ENCODE results near the gene SH3BP1. TPM values are rescaled to one million over a fixed set of nuclear protein-coding genes. Genes with fewer than 3 reads are reported as not detected.

The SH3BP1 gene
- total RNA-seq, 1 donor from 2014 or later = 183 TPM

GRCh38 chr22:37610480-37611129, 28.9 kb upstream of the SH3BP1 start:
- intact Hi-C loops (cut with micrococcal nuclease) = no loop called here

GRCh38 chr22:37611207-37611606, 28.3 kb upstream of the SH3BP1 start:
- intact Hi-C loops (cut with micrococcal nuclease) = no loop called here

GRCh38 chr22:37616201-37617083, 23.0 kb upstream of the SH3BP1 start:
- intact Hi-C loops (cut with micrococcal nuclease) = no loop called here

- intact Hi-C loops (cut with micrococcal nuclease) = no loop called here
Measured at GRCh38 chr22:37617431-37617830, 22.0 kb upstream of the SH3BP1 start.

GRCh38 chr22:37618072-37618656, 21.3 kb upstream of the SH3BP1 start:
- intact Hi-C loops (cut with micrococcal nuclease) = no loop called here

- intact Hi-C loops (cut with micrococcal nuclease) = no loop called here
Measured at GRCh38 chr22:37618674-37619073, 20.8 kb upstream of the SH3BP1 start.

- intact Hi-C loops (cut with micrococcal nuclease) = no loop called here
Measured at GRCh38 chr22:37619991-37620390, 19.5 kb upstream of the SH3BP1 start.

- intact Hi-C loops (cut with micrococcal nuclease) = no loop called here
Measured at GRCh38 chr22:37621352-37621860, 18.1 kb upstream of the SH3BP1 start.

GRCh38 chr22:37623075-37624016, 16.1 kb upstream of the SH3BP1 start:
- intact Hi-C loops (cut with micrococcal nuclease) = loop anchor here (1.0 to 2.0 kb wide), 6 partner anchors 11 to 58 kb away; partner anchors contain the start of genes PDXP and SH3BP1

GRCh38 chr22:37624017-37624365, 15.5 kb upstream of the SH3BP1 start:
- intact Hi-C loops (cut with micrococcal nuclease) = no loop called here

- intact Hi-C loops (cut with micrococcal nuclease) = no loop called here
Measured at GRCh38 chr22:37624876-37625275, 14.6 kb upstream of the SH3BP1 start.

GRCh38 chr22:37625737-37626136, 13.7 kb upstream of the SH3BP1 start:
- intact Hi-C loops (cut with micrococcal nuclease) = no loop called here

GRCh38 chr22:37626144-37626543, 13.3 kb upstream of the SH3BP1 start:
- intact Hi-C loops (cut with micrococcal nuclease) = no loop called here

- intact Hi-C loops (cut with micrococcal nuclease) = loop anchor here (1.0 kb wide), 1 partner anchor 12 kb away; no protein-coding TSS in a partner anchor
Measured at GRCh38 chr22:37626556-37627075, 12.9 kb upstream of the SH3BP1 start.

GRCh38 chr22:37627121-37627520, 12.3 kb upstream of the SH3BP1 start:
- intact Hi-C loops (cut with micrococcal nuclease) = loop anchor here (1.0 kb wide), 1 partner anchor 11 kb away; no protein-coding TSS in a partner anchor

- intact Hi-C loops (cut with micrococcal nuclease) = loop anchor here (1.0 kb wide), 1 partner anchor 11 kb away; no protein-coding TSS in a partner anchor
Measured at GRCh38 chr22:37627545-37627944, 11.9 kb upstream of the SH3BP1 start.

- intact Hi-C loops (cut with micrococcal nuclease) = no loop called here
Measured at GRCh38 chr22:37628830-37629229, 10.6 kb upstream of the SH3BP1 start.

GRCh38 chr22:37629928-37630327, 9.5 kb upstream of the SH3BP1 start:
- intact Hi-C loops (cut with micrococcal nuclease) = no loop called here

- intact Hi-C loops (cut with micrococcal nuclease) = no loop called here
Measured at GRCh38 chr22:37630839-37631435, 8.5 kb upstream of the SH3BP1 start.
